ENCODE measurements around the gene PPP1R14C. TPM values are rescaled to one million over a fixed set of nuclear protein-coding genes. Genes with fewer than 3 reads are reported as not detected.

PPP1R14C gene
- total and polyA plus RNA-seq, 10 of the 15 experiments (the other 5 are each of a cell fraction or from before 2014, with no cell fraction given) = 0.07 to 1.6 (median 0.13) TPM; not detected in 4

DNA sequence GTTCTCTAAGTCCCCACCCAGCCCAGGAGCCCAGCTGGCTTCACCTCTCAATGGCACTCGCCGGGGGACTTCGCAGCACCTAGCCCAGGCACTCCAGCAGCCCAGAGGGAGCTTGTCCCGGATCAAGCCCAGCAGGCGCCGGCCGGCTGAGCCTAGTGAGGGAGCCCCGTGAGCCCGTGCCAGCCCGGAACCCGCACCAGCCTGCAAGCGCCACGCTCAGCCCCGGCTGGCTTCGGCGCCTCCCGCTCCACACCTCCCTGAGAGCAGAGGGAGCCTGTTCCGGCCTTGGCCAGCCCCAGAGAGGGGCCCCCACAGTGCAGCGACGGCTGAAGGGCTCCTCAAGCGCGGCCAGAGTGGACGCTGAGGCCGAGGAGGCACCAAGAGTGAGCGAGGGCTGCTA lies 27.1 kb upstream of the PPP1R14C start (continued):
- TF ChIP-seq, protein P1, sequence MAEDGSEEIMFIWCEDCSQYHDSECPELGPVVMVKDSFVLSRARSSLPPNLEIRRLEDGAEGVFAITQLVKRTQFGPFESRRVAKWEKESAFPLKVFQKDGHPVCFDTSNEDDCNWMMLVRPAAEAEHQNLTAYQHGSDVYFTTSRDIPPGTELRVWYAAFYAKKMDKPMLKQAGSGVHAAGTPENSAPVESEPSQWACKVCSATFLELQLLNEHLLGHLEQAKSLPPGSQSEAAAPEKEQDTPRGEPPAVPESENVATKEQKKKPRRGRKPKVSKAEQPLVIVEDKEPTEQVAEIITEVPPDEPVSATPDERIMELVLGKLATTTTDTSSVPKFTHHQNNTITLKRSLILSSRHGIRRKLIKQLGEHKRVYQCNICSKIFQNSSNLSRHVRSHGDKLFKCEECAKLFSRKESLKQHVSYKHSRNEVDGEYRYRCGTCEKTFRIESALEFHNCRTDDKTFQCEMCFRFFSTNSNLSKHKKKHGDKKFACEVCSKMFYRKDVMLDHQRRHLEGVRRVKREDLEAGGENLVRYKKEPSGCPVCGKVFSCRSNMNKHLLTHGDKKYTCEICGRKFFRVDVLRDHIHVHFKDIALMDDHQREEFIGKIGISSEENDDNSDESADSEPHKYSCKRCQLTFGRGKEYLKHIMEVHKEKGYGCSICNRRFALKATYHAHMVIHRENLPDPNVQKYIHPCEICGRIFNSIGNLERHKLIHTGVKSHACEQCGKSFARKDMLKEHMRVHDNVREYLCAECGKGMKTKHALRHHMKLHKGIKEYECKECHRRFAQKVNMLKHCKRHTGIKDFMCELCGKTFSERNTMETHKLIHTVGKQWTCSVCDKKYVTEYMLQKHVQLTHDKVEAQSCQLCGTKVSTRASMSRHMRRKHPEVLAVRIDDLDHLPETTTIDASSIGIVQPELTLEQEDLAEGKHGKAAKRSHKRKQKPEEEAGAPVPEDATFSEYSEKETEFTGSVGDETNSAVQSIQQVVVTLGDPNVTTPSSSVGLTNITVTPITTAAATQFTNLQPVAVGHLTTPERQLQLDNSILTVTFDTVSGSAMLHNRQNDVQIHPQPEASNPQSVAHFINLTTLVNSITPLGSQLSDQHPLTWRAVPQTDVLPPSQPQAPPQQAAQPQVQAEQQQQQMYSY (CRISPR knock-in tag; IDR thresholded peaks at IDR 0.05) = no peak
- no peak for TF ChIP-seq JUNB (IDR thresholded peaks at IDR 0.05)
- TF ChIP-seq, protein P2, sequence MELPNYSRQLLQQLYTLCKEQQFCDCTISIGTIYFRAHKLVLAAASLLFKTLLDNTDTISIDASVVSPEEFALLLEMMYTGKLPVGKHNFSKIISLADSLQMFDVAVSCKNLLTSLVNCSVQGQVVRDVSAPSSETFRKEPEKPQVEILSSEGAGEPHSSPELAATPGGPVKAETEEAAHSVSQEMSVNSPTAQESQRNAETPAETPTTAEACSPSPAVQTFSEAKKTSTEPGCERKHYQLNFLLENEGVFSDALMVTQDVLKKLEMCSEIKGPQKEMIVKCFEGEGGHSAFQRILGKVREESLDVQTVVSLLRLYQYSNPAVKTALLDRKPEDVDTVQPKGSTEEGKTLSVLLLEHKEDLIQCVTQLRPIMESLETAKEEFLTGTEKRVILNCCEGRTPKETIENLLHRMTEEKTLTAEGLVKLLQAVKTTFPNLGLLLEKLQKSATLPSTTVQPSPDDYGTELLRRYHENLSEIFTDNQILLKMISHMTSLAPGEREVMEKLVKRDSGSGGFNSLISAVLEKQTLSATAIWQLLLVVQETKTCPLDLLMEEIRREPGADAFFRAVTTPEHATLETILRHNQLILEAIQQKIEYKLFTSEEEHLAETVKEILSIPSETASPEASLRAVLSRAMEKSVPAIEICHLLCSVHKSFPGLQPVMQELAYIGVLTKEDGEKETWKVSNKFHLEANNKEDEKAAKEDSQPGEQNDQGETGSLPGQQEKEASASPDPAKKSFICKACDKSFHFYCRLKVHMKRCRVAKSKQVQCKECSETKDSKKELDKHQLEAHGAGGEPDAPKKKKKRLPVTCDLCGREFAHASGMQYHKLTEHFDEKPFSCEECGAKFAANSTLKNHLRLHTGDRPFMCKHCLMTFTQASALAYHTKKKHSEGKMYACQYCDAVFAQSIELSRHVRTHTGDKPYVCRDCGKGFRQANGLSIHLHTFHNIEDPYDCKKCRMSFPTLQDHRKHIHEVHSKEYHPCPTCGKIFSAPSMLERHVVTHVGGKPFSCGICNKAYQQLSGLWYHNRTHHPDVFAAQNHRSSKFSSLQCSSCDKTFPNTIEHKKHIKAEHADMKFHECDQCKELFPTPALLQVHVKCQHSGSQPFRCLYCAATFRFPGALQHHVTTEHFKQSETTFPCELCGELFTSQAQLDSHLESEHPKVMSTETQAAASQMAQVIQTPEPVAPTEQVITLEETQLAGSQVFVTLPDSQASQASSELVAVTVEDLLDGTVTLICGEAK (IDR thresholded peaks at IDR 0.05; ENCODE audit: borderline replicate concordance) = no peak

DNA sequence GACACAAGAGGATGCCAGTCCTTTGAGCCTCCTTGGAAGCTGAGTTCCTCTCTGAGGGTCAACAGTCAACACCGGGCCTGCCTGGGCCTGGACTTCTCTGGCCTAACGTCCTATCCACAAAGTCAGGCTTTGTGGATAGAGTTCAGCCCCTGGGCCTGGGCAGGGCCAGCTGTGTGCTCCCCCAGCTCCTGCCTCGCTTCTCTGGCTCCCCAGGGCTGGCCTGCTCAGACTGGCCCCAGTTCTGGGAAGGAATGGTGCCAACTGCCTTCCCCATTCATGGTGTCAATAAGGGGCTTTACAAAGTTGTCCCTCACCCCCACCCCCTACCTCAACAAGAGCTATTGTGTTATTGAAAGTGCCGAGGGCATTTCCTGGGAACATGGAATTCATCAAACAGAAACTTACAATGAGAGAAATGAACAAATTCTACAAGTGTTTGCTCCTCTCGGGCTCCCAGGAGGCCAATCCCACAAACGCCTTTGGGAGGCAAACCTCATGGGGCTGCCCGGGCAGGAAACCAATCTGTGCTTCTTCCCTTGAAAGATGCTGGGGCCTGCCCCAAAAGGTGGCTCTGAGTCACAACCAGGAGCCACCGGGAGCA lies 26.5 kb upstream of the PPP1R14C start:
- DNase-seq (ENCODE audit: low read depth, low spot score) (no peak), ATAC-seq (no peak), FAIRE-seq (no peak)
- H3K4me1 ChIP-seq (ENCODE audit: control insufficient read depth, insufficient read depth, low read length) = no peaks in the 10 kb centered on the region
- no peak overlapping the region for H2AFZ ChIP-seq (ENCODE audit: control insufficient read depth, low read depth, low read length)
- ChIA-PET CTCF (no interaction called here), POLR2A (no interaction called here), SMC1A (ENCODE audit: uncharacterized antibody, unreplicated experiment) (no interaction called here), RAD21 (ENCODE audit: unreplicated experiment) (no interaction called here)
- H3K36me3 ChIP-seq (ENCODE audit: control insufficient read depth in 2 of 2, insufficient read depth in 2 of 2, low read length in 1 of 2) = no peaks in the 10 kb centered on the region
- intact Hi-C loops (cut with micrococcal nuclease; ENCODE audit: unreplicated experiment) (no loop called here), in situ Hi-C loops (cut with MboI) (no loop called here)
- no peak overlapping the region for H3K27ac ChIP-seq (ENCODE audit: control insufficient read depth, insufficient read depth)
- H3K4me3 ChIP-seq = no peak overlapping the region
- H3K27me3 ChIP-seq (replicated peaks in 1 of 2; ENCODE audit: control insufficient read depth in 2 of 2, insufficient read depth in 2 of 2, low read length in 1 of 2) = no peaks in the 10 kb centered on the region
- no peak overlapping the region for H3K4me2 ChIP-seq (ENCODE audit: control insufficient read depth, insufficient read depth)
- BruUV-seq (replicated peaks) = no TSS peak
- H3K9ac ChIP-seq (ENCODE audit: control insufficient read depth, insufficient read depth, low read length) = no peak overlapping the region
- no peaks in the 10 kb centered on the region for H3K79me2 ChIP-seq (ENCODE audit: control insufficient read depth, insufficient read depth, low read length)
- H3K9me3 ChIP-seq (replicated peaks; ENCODE audit: control insufficient read depth, insufficient read depth, low read length) = no peaks in the 10 kb centered on the region; the same call in 2 of the 3 replicates
- H4K20me1 ChIP-seq (ENCODE audit: control insufficient read depth, insufficient read depth) = no peaks in the 10 kb centered on the region
- 17% methylated on average over 8 of the region's 8 CpGs for WGBS (ENCODE audit: insufficient coverage, insufficient replicate concordance, low lambda C conversion rate, missing lambda C conversion rate)
- TF ChIP-seq, protein P3, sequence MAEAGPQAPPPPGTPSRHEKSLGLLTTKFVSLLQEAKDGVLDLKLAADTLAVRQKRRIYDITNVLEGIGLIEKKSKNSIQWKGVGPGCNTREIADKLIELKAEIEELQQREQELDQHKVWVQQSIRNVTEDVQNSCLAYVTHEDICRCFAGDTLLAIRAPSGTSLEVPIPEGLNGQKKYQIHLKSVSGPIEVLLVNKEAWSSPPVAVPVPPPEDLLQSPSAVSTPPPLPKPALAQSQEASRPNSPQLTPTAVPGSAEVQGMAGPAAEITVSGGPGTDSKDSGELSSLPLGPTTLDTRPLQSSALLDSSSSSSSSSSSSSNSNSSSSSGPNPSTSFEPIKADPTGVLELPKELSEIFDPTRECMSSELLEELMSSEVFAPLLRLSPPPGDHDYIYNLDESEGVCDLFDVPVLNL (IDR thresholded peaks at IDR 0.05; ENCODE audit: low read depth, low read length) = no peak
- TF ChIP-seq, protein P4, sequence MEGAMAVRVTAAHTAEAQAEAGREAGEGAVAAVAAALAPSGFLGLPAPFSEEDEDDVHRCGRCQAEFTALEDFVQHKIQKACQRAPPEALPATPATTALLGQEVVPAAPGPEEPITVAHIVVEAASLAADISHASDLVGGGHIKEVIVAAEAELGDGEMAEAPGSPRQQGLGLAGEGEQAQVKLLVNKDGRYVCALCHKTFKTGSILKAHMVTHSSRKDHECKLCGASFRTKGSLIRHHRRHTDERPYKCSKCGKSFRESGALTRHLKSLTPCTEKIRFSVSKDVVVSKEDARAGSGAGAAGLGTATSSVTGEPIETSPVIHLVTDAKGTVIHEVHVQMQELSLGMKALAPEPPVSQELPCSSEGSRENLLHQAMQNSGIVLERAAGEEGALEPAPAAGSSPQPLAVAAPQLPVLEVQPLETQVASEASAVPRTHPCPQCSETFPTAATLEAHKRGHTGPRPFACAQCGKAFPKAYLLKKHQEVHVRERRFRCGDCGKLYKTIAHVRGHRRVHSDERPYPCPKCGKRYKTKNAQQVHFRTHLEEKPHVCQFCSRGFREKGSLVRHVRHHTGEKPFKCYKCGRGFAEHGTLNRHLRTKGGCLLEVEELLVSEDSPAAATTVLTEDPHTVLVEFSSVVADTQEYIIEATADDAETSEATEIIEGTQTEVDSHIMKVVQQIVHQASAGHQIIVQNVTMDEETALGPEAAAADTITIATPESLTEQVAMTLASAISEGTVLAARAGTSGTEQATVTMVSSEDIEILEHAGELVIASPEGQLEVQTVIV (IDR thresholded peaks at IDR 0.05; ENCODE audit: borderline replicate concordance, partially characterized antibody) = no peak
- TF ChIP-seq KDM1A (IDR thresholded peaks at IDR 0.05; ENCODE audit: borderline replicate concordance) = no peak

Data from GM12878 (cell line).